ENCODE data around the gene PACS1.
A peak's percentile ranks its signal among the peaks of the same experiment; 100 is the strongest.

PACS1 gene

DNA sequence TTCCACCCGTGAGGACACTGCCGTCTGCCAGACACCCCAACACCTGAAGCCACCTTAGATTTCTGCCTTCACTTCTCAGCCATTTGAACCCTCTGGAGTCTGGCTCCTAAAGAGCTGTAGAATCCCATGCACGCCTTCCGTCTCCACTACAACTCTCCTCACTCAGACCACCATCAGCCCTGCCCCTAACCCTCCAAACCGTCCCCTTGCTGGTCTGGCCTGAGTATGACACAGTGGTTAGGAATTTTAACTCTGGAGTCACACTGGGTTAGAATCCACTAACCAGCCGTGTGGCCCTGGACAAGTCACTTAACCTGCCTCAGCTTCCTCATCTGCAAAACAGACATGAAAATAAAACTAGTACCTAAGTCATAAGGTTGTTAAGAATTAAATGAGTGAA is 210.9 kb downstream of the PACS1 start:
- Mint-ChIP-seq H3K9me3 (no peaks in the 10 kb centered on the region), H3K4me3 (no peak overlapping the region), H3K27ac (no peak overlapping the region), H3K4me1 (ENCODE audit: low read depth) (peaks cover 31% of the 10 kb centered on the region), H3K36me3 (ENCODE audit: low read depth) (no peaks in the 10 kb centered on the region), H3K27me3 (peaks cover 6% of the 10 kb centered on the region)

DNA sequence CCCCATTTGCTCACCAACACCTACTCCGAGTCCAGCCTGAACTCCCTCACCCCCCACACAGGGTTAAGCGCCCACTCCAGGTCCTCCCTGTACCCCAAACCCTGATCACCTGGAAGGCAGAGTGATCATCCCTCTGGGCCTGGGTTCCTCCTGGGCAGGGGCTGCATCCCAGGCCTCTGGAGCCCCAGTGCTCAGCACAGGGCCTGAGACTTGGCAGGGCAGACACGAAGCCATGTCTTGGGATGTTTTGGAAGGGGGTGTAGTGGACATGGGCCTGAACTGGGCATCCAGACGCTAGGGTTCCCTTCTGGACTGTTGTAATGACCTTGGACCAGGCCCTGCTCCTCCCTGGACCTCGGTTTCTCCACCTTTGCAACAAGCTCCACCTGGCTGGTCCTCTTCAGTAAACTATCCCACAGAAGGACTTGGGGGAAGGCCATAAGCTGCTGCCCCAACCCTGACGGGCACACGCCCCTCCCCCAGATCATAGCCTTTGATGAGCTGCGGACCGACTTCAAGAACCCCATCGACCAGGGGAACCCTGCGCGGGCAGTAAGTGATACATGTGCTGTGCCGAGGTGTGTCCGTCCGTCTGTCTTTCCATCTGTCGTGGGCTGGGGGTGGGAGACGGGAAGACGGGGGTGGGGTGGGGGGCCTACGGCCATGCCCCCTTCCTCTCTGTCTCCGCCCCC is 211.8 kb downstream of the PACS1 start:
- H3K9me3 Mint-ChIP-seq: no peaks in the 10 kb centered on the region
- H3K27ac Mint-ChIP-seq: no peak overlapping the region
- peaks cover 31% of the 10 kb centered on the region for H3K4me1 Mint-ChIP-seq (ENCODE audit: low read depth)
- peaks cover 6% of the 10 kb centered on the region for H3K27me3 Mint-ChIP-seq
- peaks cover 3% of the 10 kb centered on the region for H3K36me3 Mint-ChIP-seq (ENCODE audit: low read depth)
- peak overlapping the region; percentile 41 for H3K4me3 Mint-ChIP-seq

DNA sequence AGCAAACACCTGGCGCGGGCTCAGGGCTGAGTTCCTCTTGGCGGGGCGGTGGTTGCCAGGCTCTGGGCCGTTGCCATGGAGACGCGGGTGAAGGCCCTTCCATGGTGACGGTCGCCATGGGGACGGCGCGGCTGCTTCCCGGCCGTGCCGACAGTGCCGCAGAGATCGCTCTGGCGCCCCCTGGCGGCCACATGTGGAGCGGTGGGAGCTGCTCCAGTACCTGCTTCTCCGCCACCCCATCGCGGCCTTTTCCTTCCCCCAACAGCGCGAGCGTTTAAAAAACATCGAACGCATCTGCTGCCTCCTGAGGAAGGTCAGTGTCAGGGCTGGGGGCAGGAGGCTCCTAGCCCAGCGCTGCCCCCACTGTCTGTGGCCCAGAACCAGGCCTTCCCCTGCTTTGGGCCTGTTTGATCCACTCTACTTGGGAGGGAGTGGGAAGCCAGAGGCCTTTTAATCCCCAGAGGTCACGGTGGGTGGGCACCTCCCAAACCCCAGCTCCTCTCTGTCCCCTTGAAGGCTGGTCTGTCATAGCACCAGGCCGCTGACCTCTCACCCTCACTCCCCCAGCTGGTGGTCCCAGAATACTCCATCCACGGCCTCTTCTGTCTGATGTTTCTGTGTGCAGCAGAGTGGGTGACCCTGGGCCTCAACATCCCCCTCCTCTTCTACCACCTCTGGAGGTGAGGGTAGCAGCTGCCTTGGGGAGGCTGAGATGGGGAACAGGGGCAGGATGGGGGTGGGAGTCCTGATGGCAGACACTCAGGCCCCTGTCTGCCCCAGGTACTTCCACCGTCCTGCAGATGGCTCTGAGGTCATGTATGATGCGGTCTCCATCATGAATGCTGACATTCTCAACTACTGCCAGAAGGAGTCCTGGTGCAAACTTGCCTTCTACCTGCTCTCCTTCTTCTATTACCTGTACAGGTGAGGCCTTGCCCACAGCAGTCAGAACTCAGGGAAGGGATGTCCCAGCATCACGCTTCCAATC is 212.7 kb downstream of the PACS1 start:
- H3K27me3 Mint-ChIP-seq: peaks cover 6% of the 10 kb centered on the region
- no peaks in the 10 kb centered on the region for H3K9me3 Mint-ChIP-seq
- no peak overlapping the region for H3K27ac Mint-ChIP-seq
- H3K36me3 Mint-ChIP-seq (ENCODE audit: low read depth): peaks cover 3% of the 10 kb centered on the region
- H3K4me3 Mint-ChIP-seq: peak overlapping the region; percentile 41
- H3K4me1 Mint-ChIP-seq (ENCODE audit: low read depth): peaks cover 34% of the 10 kb centered on the region

DNA sequence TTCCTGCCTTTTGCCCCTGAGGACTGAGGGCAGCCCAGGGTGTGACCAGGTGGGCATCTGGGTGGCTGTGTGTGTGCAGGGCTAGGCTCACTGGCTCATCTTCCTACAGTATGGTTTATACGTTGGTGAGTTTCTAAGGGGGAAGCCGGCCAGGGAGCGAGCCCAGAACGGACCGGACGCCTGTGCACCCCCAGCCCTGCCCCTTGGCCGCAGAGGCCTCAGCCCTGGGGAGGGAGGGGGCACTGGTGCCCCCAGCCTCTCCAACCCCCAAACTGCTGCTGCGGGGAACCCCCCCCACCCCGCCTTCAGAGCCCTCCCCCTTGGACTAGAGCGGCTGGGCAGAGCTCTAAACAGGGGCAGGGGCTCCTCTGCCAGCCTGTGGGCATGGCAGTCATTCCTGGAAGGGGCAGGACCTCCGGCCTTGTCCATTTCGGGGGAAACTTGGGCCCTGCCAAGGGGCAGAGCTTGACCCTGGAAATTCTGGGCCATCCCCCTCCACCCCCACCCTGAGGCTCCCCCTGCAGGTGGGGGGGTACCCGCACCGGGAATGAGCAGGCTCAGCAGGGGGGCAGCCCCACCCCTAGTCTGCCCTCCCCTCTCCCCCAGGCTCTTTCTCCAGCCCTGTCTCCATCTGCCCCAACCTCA is 213.5 kb downstream of the PACS1 start:
- no peak overlapping the region for H3K4me3 Mint-ChIP-seq
- peaks cover 3% of the 10 kb centered on the region for H3K36me3 Mint-ChIP-seq (ENCODE audit: low read depth)
- peaks cover 6% of the 10 kb centered on the region for H3K27me3 Mint-ChIP-seq
- peaks cover 33% of the 10 kb centered on the region for H3K4me1 Mint-ChIP-seq (ENCODE audit: low read depth)
- no peaks in the 10 kb centered on the region for H3K9me3 Mint-ChIP-seq
- H3K27ac Mint-ChIP-seq: no peak overlapping the region

DNA sequence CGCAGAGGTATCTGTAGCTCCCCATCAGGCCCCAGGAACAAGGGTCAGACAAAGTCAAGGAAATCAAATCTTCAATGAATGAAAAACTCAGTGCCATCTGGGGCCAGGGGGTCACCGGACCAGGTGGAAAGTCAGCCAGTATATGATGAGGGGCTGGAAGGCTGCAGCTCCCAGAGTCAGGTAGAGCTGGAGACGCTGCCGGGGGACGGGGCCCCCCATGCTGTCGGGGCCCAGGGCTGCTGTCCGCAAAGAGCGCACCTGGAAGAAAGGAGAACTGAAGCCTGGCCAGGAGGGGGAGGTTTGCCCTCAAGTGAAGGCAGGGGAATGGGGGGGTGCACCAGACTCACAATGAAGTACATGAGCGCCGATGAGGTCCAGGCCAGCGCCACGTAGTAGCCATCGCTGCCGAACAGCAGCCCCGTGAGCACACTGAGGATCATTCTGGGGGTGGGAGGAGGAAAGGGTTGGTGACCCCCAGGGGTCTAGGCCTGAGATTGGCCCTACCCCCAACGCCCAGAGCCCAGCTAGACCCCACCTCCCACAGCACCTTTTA is 214.5 kb downstream of the PACS1 start:
- no peaks in the 10 kb centered on the region for H3K9me3 Mint-ChIP-seq
- H3K36me3 Mint-ChIP-seq (ENCODE audit: low read depth): peaks cover 3% of the 10 kb centered on the region
- no peak overlapping the region for H3K4me3 Mint-ChIP-seq
- no peak overlapping the region for H3K27ac Mint-ChIP-seq
- H3K4me1 Mint-ChIP-seq (ENCODE audit: low read depth): peaks cover 32% of the 10 kb centered on the region
- H3K27me3 Mint-ChIP-seq: peaks cover 1% of the 10 kb centered on the region

DNA sequence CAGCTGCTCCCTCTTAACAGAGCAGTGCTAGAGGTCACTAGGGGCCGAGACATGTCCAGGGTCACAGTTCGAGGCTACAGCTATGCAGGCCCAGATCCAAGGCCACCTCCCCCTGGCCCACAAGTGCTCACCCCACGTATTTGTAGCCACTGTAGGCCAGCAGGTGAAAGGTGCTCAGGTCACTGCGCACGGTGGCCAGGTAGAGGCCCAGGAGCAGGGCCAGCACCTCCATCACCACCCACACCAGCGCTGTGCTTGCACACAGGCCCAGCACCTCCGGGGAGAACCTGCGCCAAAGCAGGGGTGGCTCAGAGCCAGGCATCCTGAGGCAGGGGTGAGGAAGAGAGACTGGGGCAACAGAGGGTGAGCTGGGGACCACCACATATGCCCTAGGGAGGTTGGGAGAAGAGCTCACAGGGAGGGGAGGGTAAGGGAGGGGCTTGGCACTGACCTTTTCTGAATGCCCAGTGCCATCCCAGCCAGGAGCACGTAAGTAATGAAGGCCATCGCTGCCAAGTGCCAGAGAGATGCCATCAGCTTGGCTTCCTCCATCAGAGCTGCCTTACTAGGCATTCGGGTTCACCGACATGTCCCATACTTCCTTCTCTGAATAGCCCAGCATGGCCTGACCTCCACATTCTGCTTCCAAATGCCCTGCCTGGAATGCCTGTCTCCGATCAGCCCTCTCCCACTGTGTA is 215.3 kb downstream of the PACS1 start:
- Mint-ChIP-seq H3K36me3 (ENCODE audit: low read depth) (peaks cover 3% of the 10 kb centered on the region), H3K4me1 (ENCODE audit: low read depth) (peaks cover 38% of the 10 kb centered on the region), H3K4me3 (no peak overlapping the region), H3K9me3 (no peaks in the 10 kb centered on the region), H3K27ac (no peak overlapping the region), H3K27me3 (no peaks in the 10 kb centered on the region)

DNA sequence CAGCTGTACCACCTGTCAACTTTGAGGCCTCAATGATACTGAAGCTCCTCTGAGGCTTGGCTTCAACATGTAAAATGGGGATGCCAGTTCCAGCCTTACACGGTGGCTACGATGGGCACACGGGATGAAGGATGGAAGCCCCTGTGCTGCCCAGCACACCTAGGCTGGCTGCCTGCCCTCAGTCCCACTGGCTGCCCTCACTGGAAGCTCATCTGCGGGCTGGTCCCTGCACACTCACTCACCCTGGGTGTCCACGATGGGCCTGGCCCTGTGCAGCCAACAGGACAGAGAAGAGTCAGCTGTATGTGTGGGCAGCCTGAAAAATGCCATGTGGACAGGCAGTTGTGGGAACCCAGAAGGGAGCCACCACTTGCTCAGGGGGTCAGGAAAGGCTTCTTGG is 216.6 kb downstream of the PACS1 start:
- peaks cover 43% of the 10 kb centered on the region for H3K4me1 Mint-ChIP-seq (ENCODE audit: low read depth)
- peaks cover 6% of the 10 kb centered on the region for H3K27me3 Mint-ChIP-seq
- H3K4me3 Mint-ChIP-seq: no peak overlapping the region
- no peak overlapping the region for H3K27ac Mint-ChIP-seq
- no peaks in the 10 kb centered on the region for H3K9me3 Mint-ChIP-seq
- peaks cover 3% of the 10 kb centered on the region for H3K36me3 Mint-ChIP-seq (ENCODE audit: low read depth)

DNA sequence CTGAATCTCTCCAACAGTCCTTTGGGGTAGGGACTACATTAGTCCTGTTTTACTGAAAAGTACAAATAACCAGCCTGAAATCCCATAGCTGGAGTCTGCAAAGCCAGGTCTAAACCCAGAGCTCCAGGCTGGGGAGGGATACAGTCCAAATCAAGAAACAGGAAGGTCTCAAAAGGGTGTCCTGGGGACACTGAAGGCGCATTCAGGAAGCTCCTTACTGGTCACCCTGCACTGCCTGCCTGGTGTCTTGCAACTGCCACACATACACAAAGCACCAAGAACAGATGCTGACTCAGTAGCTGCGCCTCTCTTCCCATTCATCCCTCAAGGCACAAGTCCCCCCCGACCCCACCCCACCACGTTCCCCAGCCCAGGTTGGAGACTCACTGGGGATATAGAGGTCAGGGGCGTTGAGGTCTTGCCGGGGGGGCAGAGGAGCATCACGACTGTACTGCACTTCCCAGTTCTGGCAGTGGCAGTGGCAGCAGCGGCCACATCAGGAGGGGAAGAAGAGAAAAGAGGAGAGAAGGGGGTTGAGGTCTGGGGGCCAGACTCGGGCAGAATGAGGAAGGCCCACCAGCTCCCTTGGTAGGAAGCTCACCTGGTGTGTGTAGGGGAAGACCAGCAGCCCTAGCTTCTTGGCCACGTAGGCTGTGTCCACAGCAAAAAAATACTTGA is 217.3 kb downstream of the PACS1 start:
- Mint-ChIP-seq H3K27me3 (peaks cover 6% of the 10 kb centered on the region), H3K27ac (peak overlapping the region; percentile 40), H3K9me3 (no peaks in the 10 kb centered on the region), H3K36me3 (ENCODE audit: low read depth) (peaks cover 3% of the 10 kb centered on the region), H3K4me1 (ENCODE audit: low read depth) (peaks cover 37% of the 10 kb centered on the region), H3K4me3 (peak overlapping the region; percentile 90)

DNA sequence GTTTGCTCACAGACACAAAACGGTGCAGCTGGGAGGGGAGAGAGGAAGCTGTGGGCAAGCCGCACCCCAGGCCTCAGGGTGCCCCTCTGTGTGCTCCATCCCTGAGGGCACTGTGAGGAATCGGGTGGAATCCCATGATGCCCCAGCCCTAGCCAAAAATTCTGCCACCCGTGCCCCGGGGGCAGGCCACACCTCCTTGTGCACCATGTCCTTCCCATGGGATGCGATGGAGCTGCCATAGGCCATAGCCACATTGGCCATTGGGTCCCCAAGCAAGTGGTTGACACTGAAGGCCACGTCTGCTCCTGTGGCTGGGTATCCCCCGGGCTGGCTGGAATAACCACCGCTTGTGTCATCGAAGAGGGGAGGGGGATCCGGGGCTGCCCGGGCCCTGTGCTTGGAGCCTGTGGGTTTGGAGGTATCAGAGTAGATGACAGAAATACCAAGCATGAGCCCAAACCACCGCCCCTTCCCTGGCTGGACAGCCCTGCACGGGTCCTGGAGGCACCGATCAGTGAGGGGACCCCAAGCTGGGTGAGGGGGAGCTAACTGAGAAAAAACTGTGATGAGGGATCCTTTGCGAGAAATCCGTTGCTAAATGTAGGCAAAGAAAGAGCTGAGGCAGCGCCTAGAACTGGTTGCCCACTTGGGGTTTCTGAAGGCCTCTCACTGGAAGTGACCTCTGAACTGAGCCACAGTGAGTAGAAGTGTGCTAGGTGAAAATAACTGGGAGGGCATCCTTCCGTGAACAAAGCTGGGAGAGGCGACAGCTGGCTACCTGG is 218.0 kb downstream of the PACS1 start:
- peaks cover 13% of the 10 kb centered on the region for H3K27me3 Mint-ChIP-seq
- peak overlapping the region; percentile 69 for H3K27ac Mint-ChIP-seq
- H3K4me3 Mint-ChIP-seq: peak overlapping the region; percentile 90
- peaks cover 3% of the 10 kb centered on the region for H3K36me3 Mint-ChIP-seq (ENCODE audit: low read depth)
- no peaks in the 10 kb centered on the region for H3K9me3 Mint-ChIP-seq
- peaks cover 35% of the 10 kb centered on the region for H3K4me1 Mint-ChIP-seq (ENCODE audit: low read depth)

DNA sequence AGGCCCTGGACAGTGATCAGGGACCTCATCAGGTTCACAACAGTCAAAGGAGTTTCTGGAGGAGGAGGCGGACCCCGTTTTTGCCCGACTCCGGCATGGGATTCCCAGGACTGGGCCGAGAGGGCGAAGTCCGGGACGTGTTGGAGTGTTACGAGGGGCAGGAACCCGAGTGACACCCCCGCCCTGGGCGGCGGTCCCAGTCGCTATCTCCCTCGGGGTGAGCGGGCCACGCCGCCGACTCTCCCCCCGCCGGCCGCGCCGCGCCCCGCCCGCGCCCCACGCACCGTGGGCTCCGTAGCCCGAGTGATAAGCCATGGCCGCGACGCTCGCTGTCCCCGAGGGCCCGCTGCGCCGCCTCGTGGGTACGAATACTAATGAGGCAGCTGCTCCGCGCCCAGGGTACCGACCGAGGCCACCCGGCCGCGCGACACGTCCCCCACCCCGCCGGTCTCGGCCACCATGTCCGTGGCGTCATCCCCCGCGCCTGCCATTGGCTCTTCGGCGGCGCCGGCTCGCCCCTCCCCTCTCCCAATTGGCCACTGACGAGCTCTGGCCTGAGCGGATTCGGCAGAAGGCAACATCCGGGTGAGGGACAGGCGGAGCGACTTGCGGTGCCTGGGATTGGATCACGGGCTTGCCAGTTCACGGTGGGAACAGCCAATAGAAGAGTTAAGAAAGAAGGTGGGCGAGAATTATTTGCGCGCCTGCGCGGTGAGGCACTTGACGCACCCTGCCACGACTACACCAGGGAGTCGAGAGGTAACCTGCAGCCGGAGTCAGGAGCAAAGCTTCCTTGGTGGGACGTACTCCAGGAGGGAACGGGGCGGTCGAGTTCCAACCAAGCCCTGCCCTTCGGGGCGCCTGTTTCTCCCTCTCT is 218.8 kb downstream of the PACS1 start, which contains the start of gene YIF1A:
Gene YIF1A, minus strand, starts transcription at position 473 of the 877 bp plus-strand sequence. Its CDS starts 158 bp downstream, at position 315.
- H3K27ac Mint-ChIP-seq: peak within 1 kb of the TSS; percentile 88
- H3K4me3 Mint-ChIP-seq: peak within 1 kb of the TSS; percentile 90
- H3K36me3 Mint-ChIP-seq (ENCODE audit: low read depth): peaks cover 3% of the 10 kb centered on the region
- H3K4me1 Mint-ChIP-seq (ENCODE audit: low read depth): peaks cover 34% of the 10 kb centered on the region
- peaks cover 20% of the 10 kb centered on the region for H3K27me3 Mint-ChIP-seq
- no peaks in the 10 kb centered on the region for H3K9me3 Mint-ChIP-seq

DNA sequence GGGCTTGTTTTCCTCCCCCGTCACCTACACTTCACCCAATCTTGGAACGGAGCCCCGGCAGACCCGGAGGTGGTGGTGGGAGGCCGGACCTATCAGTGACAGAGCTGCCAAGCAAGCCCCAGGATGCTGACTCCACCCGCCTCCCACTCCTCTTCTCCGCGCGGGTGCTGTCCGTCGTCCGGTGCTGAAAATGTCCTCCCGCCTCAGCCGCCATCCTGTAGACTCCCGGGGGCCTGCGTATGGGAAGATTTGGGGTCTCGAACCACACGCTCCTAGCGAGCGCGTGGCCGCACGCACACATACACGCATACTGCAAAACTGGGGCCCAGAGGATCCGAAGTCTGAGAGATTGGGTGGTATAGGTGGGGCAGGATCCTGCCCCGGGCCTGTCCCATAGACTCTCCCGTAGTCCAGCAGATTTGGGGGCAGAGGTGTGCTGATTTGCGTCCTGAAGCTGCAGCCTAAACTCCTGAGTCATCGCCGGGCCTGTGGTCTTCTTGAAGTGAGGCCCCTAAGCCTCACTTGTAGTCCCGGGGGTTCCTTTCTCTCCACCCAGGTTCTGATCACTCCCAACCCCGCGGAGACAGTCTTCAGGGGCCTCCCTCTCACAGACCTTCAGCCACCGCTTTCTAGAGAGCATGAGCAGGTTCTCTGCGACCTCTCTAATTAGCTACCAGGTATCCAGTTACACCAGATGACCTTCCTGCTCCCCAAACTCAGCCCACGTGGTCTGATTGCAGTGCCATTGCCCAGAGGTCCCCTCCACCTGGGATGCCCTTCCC is 219.7 kb downstream of the PACS1 start:
- H3K36me3 Mint-ChIP-seq (ENCODE audit: low read depth): peaks cover 3% of the 10 kb centered on the region
- H3K27me3 Mint-ChIP-seq: peaks cover 20% of the 10 kb centered on the region
- no peaks in the 10 kb centered on the region for H3K9me3 Mint-ChIP-seq
- peak overlapping the region; percentile 88 for H3K27ac Mint-ChIP-seq
- peaks cover 34% of the 10 kb centered on the region for H3K4me1 Mint-ChIP-seq (ENCODE audit: low read depth)
- peak overlapping the region; percentile 90 for H3K4me3 Mint-ChIP-seq

DNA sequence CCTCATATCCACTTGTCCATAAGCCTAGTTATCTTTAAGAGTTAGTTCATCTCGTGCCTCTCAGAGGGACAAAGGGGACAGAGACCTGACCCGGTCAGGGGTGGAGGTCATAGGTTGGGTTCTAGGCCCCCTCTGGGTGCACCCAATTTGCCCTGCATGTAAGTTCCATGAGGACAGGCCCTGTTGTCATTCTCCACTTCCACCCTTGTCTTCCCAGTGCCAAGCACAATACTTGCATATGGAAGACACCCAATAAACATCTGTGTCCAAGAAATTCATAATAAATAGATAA is 220.2 kb downstream of the PACS1 start:
- Mint-ChIP-seq H3K27me3 (peaks cover 20% of the 10 kb centered on the region), H3K36me3 (ENCODE audit: low read depth) (peaks cover 3% of the 10 kb centered on the region), H3K4me3 (peak overlapping the region; percentile 90), H3K4me1 (ENCODE audit: low read depth) (peaks cover 34% of the 10 kb centered on the region), H3K27ac (no peak overlapping the region), H3K9me3 (no peaks in the 10 kb centered on the region)

Measured in stimulated activated naive CD8-positive, alpha-beta T cell treated with anti-CD3 and anti-CD28 coated beads, Interleukin-15, Interleukin-2, amounts not matched to agents 100 ng/mL and 50 ng/mL, for 24 hours (primary cell).